ENCODE results near the gene BRIX1. TPM values are rescaled to one million over a fixed set of nuclear protein-coding genes. Genes with fewer than 3 reads are reported as not detected.
"Not testable (repeated sequence)": the region's sequence is repeated elsewhere in the genome, so short reads cannot be mapped to it uniquely, and the experiment has no call there.

The BRIX1 gene
- total and polyA plus RNA-seq, 4 experiments from 2014 or later: 27.1 to 63.9 (median 40.6) TPM

- H3K4me1 Mint-ChIP-seq; CTCF ChIA-PET (ENCODE audit: partially characterized antibody); H3K9me3 ChIP-seq (ENCODE audit: control insufficient read depth in 1 of 2, low read length in 2 of 2); H3K9me3 Mint-ChIP-seq; H3K4me1 ChIP-seq (ENCODE audit: insufficient read depth, low read length); H3K27me3 ChIP-seq (ENCODE audit: insufficient read depth, low read length); DNase-seq; H3K4me3 Mint-ChIP-seq; H3K27ac Mint-ChIP-seq; H3K27ac ChIP-seq (ENCODE audit: low read depth, low read length); H3K36me3 ChIP-seq (ENCODE audit: insufficient read depth, low read length); intact Hi-C loops (cut with micrococcal nuclease); H3K36me3 Mint-ChIP-seq; H3K4me3 ChIP-seq (ENCODE audit: low read length in 2 of 2); POLR2A ChIA-PET (ENCODE audit: partially characterized antibody); H3K27me3 Mint-ChIP-seq: not testable (repeated sequence)
Observed at GRCh38 chr5:34971655-34972054, 56.1 kb downstream of the BRIX1 start.

Other genes with a start within 250 kb of the BRIX1 start
- under 1 TPM in 1 of 2 experiments, not detected in 1; 0.47 TPM for gene TTC23L, start 76.5 kb upstream of the BRIX1 start, total RNA-seq
- gene TTC23L, start 76.5 kb upstream of the BRIX1 start, polyA plus RNA-seq: not detected
- gene RAD1, start 207 bp upstream of the BRIX1 start, total RNA-seq: 10 to 100 TPM; 22.7 to 26.3 TPM
- gene RAD1, start 207 bp upstream of the BRIX1 start, polyA plus RNA-seq: 10 to 100 TPM; 16.2 to 21.8 TPM
- 10 to 100 TPM; 63.7 to 67.9 TPM for gene DNAJC21, start 13.8 kb downstream of the BRIX1 start, total RNA-seq
- gene DNAJC21, start 13.8 kb downstream of the BRIX1 start, polyA plus RNA-seq: 10 to 100 TPM; 10.1 to 29.9 TPM
- not detected for gene AGXT2, start 132.2 kb downstream of the BRIX1 start, total RNA-seq
- not detected for gene AGXT2, start 132.2 kb downstream of the BRIX1 start, polyA plus RNA-seq